Ishikawa (cell line): Measurements from ENCODE around the gene SIGLEC1.

Experiments used
- CEBPB ChIP-seq: IDR thresholded peaks from 2 replicates; pipeline ENCODE4 v1.6.1; 2012
- CREB1 ChIP-seq: IDR thresholded peaks from 2 replicates; pipeline ENCODE4 v1.6.1; 2012; ENCODE audit warnings: low read depth
- EGR1 ChIP-seq: IDR thresholded peaks from 2 replicates; pipeline ENCODE4 v1.6.1; 2012
- EP300 ChIP-seq: IDR thresholded peaks from 2 replicates; pipeline ENCODE4 v1.6.1; 2012; ENCODE audit warnings: borderline replicate concordance
- FOXM1 ChIP-seq: IDR thresholded peaks from 2 replicates; pipeline ENCODE4 v1.6.1; 2012; ENCODE audit warnings: low read depth, borderline replicate concordance
- NFIC ChIP-seq: IDR thresholded peaks from 2 replicates; pipeline ENCODE4 v1.6.1; 2012
- RAD21 ChIP-seq: IDR thresholded peaks from 2 replicates; pipeline ENCODE4 v1.6.1; 2012; ENCODE audit warnings: low read depth
- TAF1 ChIP-seq: IDR thresholded peaks from 2 replicates; pipeline ENCODE4 v1.6.1; 2012; ENCODE audit warnings: low read depth, mild to moderate bottlenecking
- TCF12 ChIP-seq: IDR thresholded peaks from 2 replicates; pipeline ENCODE4 v1.6.1; 2012; ENCODE audit warnings: low read depth
- TEAD4 ChIP-seq: IDR thresholded peaks from 2 replicates; pipeline ENCODE4 v1.6.1; 2012
- YY1 ChIP-seq: IDR thresholded peaks from 2 replicates; pipeline ENCODE4 v1.6.1; 2012; ENCODE audit warnings: low read depth
- ZBTB7A ChIP-seq: IDR thresholded peaks from 2 replicates; pipeline ENCODE4 v1.6.1; 2012; ENCODE audit warnings: low read depth
- TF ChIP-seq, protein P1 (sequence below): IDR thresholded peaks from 2 replicates; pipeline ENCODE4 v1.6.1; 2012
- TF ChIP-seq, protein P2 (sequence below): IDR thresholded peaks from 2 replicates; pipeline ENCODE4 v1.6.1; 2012; ENCODE audit warnings: low read depth, mild to moderate bottlenecking
- TF ChIP-seq, protein P3 (sequence below): IDR thresholded peaks from 2 replicates; pipeline ENCODE4 v1.6.1; 2012

The SIGLEC1 gene

DNA sequence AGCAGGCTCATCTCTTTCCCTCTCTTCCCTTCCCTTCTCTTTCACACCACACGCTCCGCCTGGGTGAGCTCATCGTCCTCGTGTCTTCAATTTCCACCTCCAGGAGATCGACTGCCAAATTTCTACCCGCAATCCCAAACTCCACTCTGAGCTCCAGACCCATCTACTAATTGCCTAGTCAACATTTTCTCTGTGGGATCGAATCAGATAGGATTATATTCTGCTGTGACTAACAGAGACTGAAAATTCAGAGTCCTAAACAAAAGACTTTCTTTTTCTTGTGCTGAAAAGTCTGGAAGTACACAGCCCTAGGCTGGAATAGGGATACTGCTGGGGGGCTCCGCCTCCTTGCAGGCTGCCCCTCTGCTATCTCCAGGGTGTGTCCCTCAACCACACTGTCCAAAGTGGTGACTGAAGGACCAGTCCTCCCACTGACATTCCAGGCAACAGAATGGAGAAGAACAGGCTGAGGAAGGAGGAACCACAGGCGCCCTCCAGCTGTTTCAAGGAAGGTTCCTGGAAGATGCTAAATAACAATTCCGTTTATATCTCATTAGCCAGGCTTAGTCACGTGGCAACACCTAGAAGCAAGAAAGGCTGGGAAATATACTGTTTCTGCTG is 15.1 kb upstream of the SIGLEC1 start:
- TF ChIP-seq, protein P1, sequence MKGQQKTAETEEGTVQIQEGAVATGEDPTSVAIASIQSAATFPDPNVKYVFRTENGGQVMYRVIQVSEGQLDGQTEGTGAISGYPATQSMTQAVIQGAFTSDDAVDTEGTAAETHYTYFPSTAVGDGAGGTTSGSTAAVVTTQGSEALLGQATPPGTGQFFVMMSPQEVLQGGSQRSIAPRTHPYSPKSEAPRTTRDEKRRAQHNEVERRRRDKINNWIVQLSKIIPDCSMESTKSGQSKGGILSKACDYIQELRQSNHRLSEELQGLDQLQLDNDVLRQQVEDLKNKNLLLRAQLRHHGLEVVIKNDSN: peak; percentile 58
- TF ChIP-seq TAF1 (no peak), TEAD4 (no peak)

DNA sequence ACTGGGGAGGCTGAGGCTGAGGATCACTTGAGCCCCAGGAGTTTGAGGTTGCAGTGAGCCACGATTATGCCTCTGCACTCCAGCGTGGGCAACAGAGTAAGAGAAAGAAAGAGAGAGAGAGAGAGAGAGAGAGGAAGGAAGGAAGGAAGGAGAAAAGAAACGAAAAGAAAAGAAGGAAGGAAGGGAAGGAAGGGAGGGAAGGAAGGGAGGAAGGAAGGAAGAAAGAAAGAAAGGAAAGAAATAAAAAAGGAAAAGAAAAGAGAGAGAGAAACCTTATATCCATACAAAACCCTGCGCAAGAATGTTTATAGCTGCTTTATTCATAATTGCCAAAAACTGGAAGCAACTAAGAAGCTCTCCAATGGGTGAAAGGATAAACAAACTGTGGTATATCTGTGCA is 12.0 kb upstream of the SIGLEC1 start:
- TF ChIP-seq RAD21 (no peak), YY1 (no peak), EGR1 (no peak), TEAD4 (no peak), EP300 (no peak), CREB1 (no peak)
- TF ChIP-seq, protein P2, sequence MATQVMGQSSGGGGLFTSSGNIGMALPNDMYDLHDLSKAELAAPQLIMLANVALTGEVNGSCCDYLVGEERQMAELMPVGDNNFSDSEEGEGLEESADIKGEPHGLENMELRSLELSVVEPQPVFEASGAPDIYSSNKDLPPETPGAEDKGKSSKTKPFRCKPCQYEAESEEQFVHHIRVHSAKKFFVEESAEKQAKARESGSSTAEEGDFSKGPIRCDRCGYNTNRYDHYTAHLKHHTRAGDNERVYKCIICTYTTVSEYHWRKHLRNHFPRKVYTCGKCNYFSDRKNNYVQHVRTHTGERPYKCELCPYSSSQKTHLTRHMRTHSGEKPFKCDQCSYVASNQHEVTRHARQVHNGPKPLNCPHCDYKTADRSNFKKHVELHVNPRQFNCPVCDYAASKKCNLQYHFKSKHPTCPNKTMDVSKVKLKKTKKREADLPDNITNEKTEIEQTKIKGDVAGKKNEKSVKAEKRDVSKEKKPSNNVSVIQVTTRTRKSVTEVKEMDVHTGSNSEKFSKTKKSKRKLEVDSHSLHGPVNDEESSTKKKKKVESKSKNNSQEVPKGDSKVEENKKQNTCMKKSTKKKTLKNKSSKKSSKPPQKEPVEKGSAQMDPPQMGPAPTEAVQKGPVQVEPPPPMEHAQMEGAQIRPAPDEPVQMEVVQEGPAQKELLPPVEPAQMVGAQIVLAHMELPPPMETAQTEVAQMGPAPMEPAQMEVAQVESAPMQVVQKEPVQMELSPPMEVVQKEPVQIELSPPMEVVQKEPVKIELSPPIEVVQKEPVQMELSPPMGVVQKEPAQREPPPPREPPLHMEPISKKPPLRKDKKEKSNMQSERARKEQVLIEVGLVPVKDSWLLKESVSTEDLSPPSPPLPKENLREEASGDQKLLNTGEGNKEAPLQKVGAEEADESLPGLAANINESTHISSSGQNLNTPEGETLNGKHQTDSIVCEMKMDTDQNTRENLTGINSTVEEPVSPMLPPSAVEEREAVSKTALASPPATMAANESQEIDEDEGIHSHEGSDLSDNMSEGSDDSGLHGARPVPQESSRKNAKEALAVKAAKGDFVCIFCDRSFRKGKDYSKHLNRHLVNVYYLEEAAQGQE: no peak
- TF ChIP-seq, protein P1: no peak
- TF ChIP-seq, protein P3, sequence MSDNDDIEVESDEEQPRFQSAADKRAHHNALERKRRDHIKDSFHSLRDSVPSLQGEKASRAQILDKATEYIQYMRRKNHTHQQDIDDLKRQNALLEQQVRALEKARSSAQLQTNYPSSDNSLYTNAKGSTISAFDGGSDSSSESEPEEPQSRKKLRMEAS: no peak

DNA sequence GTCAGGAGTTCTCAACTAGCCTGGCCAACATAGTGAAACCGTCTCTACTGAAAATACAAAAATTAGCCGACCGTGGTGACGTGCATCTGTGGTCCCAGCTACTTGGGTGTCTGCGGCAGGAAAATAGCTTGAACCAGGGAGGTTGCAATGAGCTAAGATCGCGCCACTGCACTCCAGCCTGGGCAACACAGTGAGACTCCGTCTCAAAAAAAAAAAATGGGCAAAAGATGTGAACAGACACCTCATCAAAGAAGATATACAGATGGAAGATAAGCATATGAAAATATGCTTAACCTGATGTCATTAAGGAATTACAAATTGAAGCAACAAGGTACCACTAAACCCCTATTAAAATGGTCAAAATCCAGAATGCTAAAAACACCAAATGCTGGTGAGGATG is 10.9 kb upstream of the SIGLEC1 start:
- TF ChIP-seq TCF12: no peak
- no peak for TF ChIP-seq RAD21
- no peak for TF ChIP-seq ZBTB7A
- no peak for TF ChIP-seq EP300

DNA sequence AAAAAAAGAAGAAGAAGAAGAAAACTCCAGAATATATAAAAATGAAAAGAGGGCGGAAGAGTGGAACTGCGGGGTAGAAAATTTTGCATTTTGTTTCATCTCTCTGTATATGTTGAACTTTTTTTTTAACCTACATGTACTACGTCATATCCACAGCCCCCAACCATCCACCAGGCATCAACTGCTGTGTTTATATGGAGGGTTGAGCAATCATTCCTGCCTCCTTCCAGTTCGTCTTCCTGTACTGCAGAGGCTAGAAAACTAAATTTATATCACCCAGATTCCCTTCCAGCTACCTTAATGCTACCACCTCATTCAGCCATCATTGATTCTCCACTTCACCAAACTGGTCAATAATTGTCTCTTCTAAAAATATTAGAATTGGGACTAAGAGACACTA is 9.5 kb upstream of the SIGLEC1 start:
- no peak for TF ChIP-seq RAD21
- TF ChIP-seq CREB1: no peak
- TF ChIP-seq EP300: no peak
- TF ChIP-seq, protein P3: no peak
- no peak for TF ChIP-seq TAF1
- TF ChIP-seq, protein P1: no peak
- TF ChIP-seq CEBPB: no peak
- TF ChIP-seq YY1: no peak
- TF ChIP-seq, protein P2: no peak

DNA sequence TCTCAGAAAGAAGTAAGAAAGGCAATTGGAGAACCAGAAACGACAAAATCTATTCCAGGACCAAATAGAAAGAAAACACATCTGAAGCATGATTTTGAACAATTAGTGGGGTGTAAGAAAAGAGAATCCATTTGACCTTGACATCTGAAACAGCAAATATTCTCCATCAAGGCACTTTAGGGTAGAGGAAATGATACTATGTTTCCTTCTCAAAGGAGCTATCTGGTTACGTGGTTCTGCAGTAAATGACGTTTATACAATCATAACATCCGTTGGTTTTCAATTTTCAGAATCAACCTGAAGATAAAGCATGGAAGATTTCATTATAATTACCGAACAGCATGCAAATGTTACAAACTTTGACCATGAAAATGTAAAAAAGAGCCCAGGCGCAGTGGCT is 8.2 kb upstream of the SIGLEC1 start:
- TF ChIP-seq CEBPB: no peak
- TF ChIP-seq, protein P3: no peak
- TF ChIP-seq EGR1: no peak
- TF ChIP-seq EP300: no peak
- no peak for TF ChIP-seq TEAD4
- TF ChIP-seq, protein P1: no peak
- TF ChIP-seq NFIC: no peak
- no peak for TF ChIP-seq YY1
- TF ChIP-seq, protein P2: no peak
- no peak for TF ChIP-seq TAF1
- no peak for TF ChIP-seq ZBTB7A
- no peak for TF ChIP-seq TCF12
- no peak for TF ChIP-seq CREB1
- TF ChIP-seq FOXM1: no peak
- TF ChIP-seq RAD21: no peak
